ENCODE data around the gene F11R.

F11R gene

DNA sequence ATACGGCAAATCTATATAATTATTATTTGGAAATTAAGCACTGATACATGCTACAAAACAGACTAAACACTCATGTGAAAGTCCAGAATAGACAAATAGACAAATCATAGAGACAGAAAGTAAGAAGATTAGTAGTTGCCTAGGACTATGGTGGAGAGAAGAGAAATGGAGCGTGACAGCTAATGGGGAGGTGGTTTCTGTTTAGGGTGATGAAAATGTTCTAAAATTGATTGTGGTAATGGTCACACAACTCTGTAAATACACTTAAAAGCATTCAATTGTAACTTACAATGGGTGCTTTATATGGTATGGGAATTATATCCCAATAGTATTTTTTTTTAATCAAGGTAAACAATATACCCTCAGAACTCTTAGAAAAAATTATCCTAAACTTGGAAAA lies 45.9 kb downstream of the F11R start:
- no peak overlapping the region for H3K4me3 ChIP-seq (ENCODE audit: low read depth, low read length)
- TF ChIP-seq, protein P1, sequence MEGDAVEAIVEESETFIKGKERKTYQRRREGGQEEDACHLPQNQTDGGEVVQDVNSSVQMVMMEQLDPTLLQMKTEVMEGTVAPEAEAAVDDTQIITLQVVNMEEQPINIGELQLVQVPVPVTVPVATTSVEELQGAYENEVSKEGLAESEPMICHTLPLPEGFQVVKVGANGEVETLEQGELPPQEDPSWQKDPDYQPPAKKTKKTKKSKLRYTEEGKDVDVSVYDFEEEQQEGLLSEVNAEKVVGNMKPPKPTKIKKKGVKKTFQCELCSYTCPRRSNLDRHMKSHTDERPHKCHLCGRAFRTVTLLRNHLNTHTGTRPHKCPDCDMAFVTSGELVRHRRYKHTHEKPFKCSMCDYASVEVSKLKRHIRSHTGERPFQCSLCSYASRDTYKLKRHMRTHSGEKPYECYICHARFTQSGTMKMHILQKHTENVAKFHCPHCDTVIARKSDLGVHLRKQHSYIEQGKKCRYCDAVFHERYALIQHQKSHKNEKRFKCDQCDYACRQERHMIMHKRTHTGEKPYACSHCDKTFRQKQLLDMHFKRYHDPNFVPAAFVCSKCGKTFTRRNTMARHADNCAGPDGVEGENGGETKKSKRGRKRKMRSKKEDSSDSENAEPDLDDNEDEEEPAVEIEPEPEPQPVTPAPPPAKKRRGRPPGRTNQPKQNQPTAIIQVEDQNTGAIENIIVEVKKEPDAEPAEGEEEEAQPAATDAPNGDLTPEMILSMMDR (IDR thresholded peaks at IDR 0.05; ENCODE audit: control insufficient read depth, extremely low read depth, insufficient read depth) = no peak
- DNase-seq (ENCODE audit: low read depth) = no peak

DNA sequence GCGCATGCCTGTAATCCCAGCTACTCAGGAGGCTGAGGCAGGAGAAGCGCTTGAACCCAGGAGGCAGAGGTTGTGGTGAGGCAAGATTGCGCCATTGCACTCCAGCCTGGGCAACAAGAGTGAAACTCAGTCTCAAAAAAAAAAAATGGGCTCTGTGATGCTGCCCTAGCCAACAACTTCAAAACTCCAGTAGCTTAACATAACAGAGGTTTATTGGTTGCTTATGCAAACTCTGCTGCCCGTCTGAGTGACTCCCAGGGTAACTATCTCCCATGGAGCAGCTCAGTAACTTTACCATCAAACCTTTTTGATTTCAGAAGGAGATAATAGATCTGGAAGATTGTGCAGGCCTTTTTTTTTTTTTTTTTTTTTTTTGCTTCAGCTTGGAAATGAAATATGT lies 47.5 kb downstream of the F11R start:
- no peak overlapping the region for H3K4me3 ChIP-seq (ENCODE audit: low read depth, low read length)
- TF ChIP-seq, protein P1 (IDR thresholded peaks at IDR 0.05; ENCODE audit: control insufficient read depth, extremely low read depth, insufficient read depth) = no peak
- no peak for DNase-seq (ENCODE audit: low read depth)

DNA sequence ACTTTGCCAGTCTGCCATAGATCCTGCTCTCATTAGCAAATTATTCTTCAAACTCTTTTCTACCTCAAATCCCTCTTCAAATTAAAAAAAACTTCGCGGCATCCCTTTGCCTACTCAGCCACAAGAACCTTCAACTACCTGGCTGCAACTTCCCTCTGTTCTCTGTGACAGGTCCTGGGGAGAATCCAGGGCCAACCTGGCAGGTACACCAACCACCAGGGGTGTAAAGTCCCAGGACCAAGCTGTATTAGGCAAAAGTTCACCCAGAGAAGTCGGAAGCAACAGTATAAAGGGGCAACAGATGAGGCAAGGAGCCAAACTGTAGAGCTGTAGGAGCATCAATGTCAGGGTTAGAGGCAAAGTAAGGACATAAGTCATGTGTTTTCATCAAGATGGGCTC lies 48.0 kb downstream of the F11R start:
- TF ChIP-seq, protein P1 (IDR thresholded peaks at IDR 0.05; ENCODE audit: control insufficient read depth, extremely low read depth, insufficient read depth) = no peak
- DNase-seq (ENCODE audit: low read depth) = no peak
- no peak overlapping the region for H3K4me3 ChIP-seq (ENCODE audit: low read depth, low read length)

DNA sequence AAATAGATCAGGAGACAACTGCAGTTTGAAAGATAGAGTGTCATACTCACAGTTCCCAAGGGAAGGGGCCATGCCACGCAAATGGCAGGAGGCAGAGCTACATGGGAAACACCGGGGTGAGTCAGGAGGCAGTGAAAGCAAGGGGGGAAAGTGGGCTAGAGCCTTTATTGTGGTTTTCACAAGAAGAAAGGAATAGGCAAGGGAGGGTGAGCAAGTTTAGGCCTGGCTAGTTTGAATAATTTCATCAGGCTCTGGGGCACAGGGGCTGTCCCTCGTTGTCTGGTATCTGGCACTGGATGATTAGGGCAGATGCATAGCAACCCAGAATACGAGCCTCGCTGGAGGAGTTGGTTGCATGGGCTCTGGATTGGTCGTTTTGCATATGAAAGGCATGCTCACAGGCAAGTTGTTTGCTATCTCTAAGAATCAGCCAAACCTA lies 49.3 kb downstream of the F11R start:
- TF ChIP-seq, protein P1 (IDR thresholded peaks at IDR 0.05; ENCODE audit: control insufficient read depth, extremely low read depth, insufficient read depth) = no peak
- no peak for DNase-seq (ENCODE audit: low read depth)
- no peak overlapping the region for H3K4me3 ChIP-seq (ENCODE audit: low read depth, low read length)

DNA sequence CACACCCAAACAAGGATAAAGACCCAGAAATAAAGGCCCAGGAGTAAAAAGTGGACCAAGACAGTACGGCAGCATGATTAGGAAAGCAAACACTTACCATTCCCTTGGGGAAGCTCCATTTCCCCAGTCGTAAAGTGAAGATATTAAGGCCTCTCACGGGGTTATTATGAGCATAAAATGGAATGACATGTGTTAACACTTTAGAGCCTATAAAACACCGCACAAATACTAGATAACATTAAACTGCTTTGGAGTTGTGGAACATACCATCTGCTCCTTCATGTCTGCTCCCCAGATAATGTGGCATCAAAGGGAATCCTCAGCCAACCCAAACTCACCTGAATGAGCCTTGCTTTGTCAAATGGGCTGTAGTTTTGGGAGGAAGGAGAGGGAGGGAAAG lies 57.4 kb downstream of the F11R start:
- no peak for DNase-seq (ENCODE audit: low read depth)
- TF ChIP-seq, protein P1 (IDR thresholded peaks at IDR 0.05; ENCODE audit: control insufficient read depth, extremely low read depth, insufficient read depth) = no peak
- no peak overlapping the region for H3K4me3 ChIP-seq (ENCODE audit: low read depth, low read length)

DNA sequence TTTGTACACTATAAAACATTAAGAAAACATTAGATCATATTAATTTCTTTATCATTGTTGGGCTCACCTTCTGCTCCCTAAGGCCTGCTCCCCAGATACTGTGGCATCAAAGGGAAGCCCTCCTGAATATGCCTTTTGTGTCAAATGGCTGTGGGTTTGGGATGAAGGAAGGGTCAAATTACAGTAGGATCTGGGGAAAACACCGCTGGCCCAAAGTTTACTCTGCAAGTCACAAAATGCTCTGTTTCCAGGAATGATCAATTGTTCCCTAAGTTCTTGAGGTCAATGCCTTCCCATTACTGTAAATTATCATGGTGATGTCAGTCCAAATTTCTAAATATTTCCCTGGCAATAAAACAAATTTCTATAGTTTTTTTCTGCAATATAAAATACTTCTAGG lies 59.5 kb downstream of the F11R start:
- TF ChIP-seq, protein P1 (IDR thresholded peaks at IDR 0.05; ENCODE audit: control insufficient read depth, extremely low read depth, insufficient read depth) = no peak
- no peak overlapping the region for H3K4me3 ChIP-seq (ENCODE audit: low read depth, low read length)
- DNase-seq (ENCODE audit: low read depth) = no peak

DNA sequence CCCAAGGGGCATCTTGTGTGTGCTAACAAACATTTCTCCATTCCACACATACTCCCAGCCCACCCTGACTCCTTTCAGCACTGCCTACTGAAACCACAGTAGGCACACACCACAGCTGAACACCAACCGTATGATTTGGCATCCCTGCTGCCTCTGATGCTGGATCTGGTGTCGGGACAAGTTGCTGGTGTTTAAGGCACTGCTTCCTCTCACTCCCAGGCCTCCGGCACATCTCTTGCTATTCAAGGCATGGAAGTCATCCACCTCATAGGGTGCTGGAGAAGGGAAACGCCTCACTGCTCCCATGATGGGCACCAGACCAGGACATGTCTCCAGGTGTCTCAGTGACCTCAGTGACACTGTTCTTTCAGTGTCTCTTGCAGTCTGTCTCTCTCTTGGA lies 64.0 kb downstream of the F11R start:
- H3K4me3 ChIP-seq (ENCODE audit: low read depth, low read length) = no peak overlapping the region
- TF ChIP-seq, protein P1 (IDR thresholded peaks at IDR 0.05; ENCODE audit: control insufficient read depth, extremely low read depth, insufficient read depth) = no peak
- no peak for DNase-seq (ENCODE audit: low read depth)
